HG03520 (cell line): Measurements from ENCODE around the gene TTC9B.

ENCODE experiments used
- ATAC-seq: cut with Tn5 transposase; IDR thresholded peaks from one replicate; pipeline ENCODE4 v1.9.1; 2021; ENCODE audit warnings: mild to moderate bottlenecking, moderate library complexity; ENCODE audit not compliant: unreplicated experiment

Gene TTC9B

GRCh38 chr19:40217934-40218890 is at the start of gene TTC9B:
TTC9B (minus strand) TSS chr19:40218384; CDS start chr19:40218381, 3 bp downstream.
- ATAC-seq: no peak

- no peak for ATAC-seq
Observed at GRCh38 chr19:40267601-40267997, 49.4 kb upstream of the TTC9B start.

GRCh38 chr19:40266912-40267600 is 48.9 kb upstream of the TTC9B start:
- no peak for ATAC-seq

GRCh38 chr19:40266119-40266518 is 47.9 kb upstream of the TTC9B start:
- no peak for ATAC-seq

- no peak for ATAC-seq
Observed at GRCh38 chr19:40265763-40266099, 47.5 kb upstream of the TTC9B start.

GRCh38 chr19:40265055-40265762 is 47.0 kb upstream of the TTC9B start:
- no peak for ATAC-seq

GRCh38 chr19:40264314-40265054 is 46.3 kb upstream of the TTC9B start:
- ATAC-seq: no peak

- ATAC-seq: no peak
Observed at GRCh38 chr19:40263440-40264313, 45.5 kb upstream of the TTC9B start.

GRCh38 chr19:40262422-40262821 is 44.2 kb upstream of the TTC9B start:
- no peak for ATAC-seq

GRCh38 chr19:40261631-40262030 is 43.4 kb upstream of the TTC9B start:
- no peak for ATAC-seq

GRCh38 chr19:40257096-40257517 is 38.9 kb upstream of the TTC9B start:
- ATAC-seq: no peak

GRCh38 chr19:40256512-40256911 is 38.3 kb upstream of the TTC9B start:
- no peak for ATAC-seq

GRCh38 chr19:40255619-40256166 is 37.5 kb upstream of the TTC9B start:
- ATAC-seq: no peak

- no peak for ATAC-seq
Observed at GRCh38 chr19:40254714-40255418, 36.7 kb upstream of the TTC9B start.

- no peak for ATAC-seq
Observed at GRCh38 chr19:40253611-40254092, 35.5 kb upstream of the TTC9B start.

- no peak for ATAC-seq
Observed at GRCh38 chr19:40252395-40252794, 34.2 kb upstream of the TTC9B start.

- no peak for ATAC-seq
Observed at GRCh38 chr19:40251991-40252390, 33.8 kb upstream of the TTC9B start.

- ATAC-seq: no peak
Observed at GRCh38 chr19:40251244-40251643, 33.1 kb upstream of the TTC9B start.

- no peak for ATAC-seq
Observed at GRCh38 chr19:40249781-40250180, 31.6 kb upstream of the TTC9B start.
